WI38 (cell line): ENCODE data around the gene OPRL1.
"Not testable (repeated sequence)": the region's sequence is repeated elsewhere in the genome, so short reads cannot be mapped to it uniquely, and the experiment has no call there.

Experiments used
- H3K4me3 ChIP-seq: 2 replicates; pipeline ENCODE4 v1.5.1; 2011; ENCODE audit warnings: low read depth, mild to moderate bottlenecking, control low read depth, low read length
- CTCF ChIP-seq: IDR thresholded peaks from 2 replicates; pipeline ENCODE4 v1.5.1; 2012; ENCODE audit warnings: low read depth, mild to moderate bottlenecking, control low read depth, low read length

Gene OPRL1

GRCh38 chr20:64084685-64085152, 4.8 kb downstream of the OPRL1 start:
- TF ChIP-seq CTCF, result no peak
- H3K4me3 ChIP-seq, result no peak overlapping the region

- TF ChIP-seq CTCF, result no peak
- H3K4me3 ChIP-seq, result no peak overlapping the region
These were observed 6.9 kb downstream of the OPRL1 start for GRCh38 chr20:64086801-64087200.

GRCh38 chr20:64087226-64087825, 7.4 kb downstream of the OPRL1 start:
- H3K4me3 ChIP-seq, result not testable (repeated sequence)

GRCh38 chr20:64088586-64088985, 8.7 kb downstream of the OPRL1 start:
- H3K4me3 ChIP-seq, result not testable (repeated sequence)

- no peak for TF ChIP-seq CTCF
- H3K4me3 ChIP-seq, result no peak overlapping the region
These were observed 10.3 kb downstream of the OPRL1 start for GRCh38 chr20:64090165-64090564.

GRCh38 chr20:64091340-64091739, 11.5 kb downstream of the OPRL1 start:
- no peak for TF ChIP-seq CTCF
- no peak overlapping the region for H3K4me3 ChIP-seq

GRCh38 chr20:64091770-64092169, 11.9 kb downstream of the OPRL1 start:
- no peak overlapping the region for H3K4me3 ChIP-seq
- TF ChIP-seq CTCF, result no peak

- no peak overlapping the region for H3K4me3 ChIP-seq
- TF ChIP-seq CTCF, result no peak
These were observed 12.6 kb downstream of the OPRL1 start for GRCh38 chr20:64092258-64093012.
